HL-60/S4 treated with phorbol 12-myristate 13-acetate at 8.2 ng/mL for 4 days and 3 days (cell line): ENCODE data around the gene INTS1.

Experiments used
- in situ Hi-C: fragments of 300-500 bp; cut with MboI; formaldehyde crosslinking; loops from 2 replicates; pipeline ENCODE4 v1.15.0; 2022; ENCODE audit warnings: low sequenced_read_pairs

The INTS1 gene

GRCh38 chr7:1466524-1467271, 37.5 kb downstream of the INTS1 start:
- in situ Hi-C loops, result no loop called here

- in situ Hi-C loops, result no loop called here
These were observed 39.5 kb downstream of the INTS1 start for GRCh38 chr7:1464694-1465093.

GRCh38 chr7:1463676-1464223, 40.4 kb downstream of the INTS1 start:
- in situ Hi-C loops, result no loop called here

GRCh38 chr7:1461646-1462375, 42.4 kb downstream of the INTS1 start:
- in situ Hi-C loops, result no loop called here

GRCh38 chr7:1460821-1461645, 43.2 kb downstream of the INTS1 start:
- in situ Hi-C loops, result no loop called here

GRCh38 chr7:1459920-1460820, 44.0 kb downstream of the INTS1 start:
- in situ Hi-C loops, result no loop called here

- in situ Hi-C loops, result no loop called here
These were observed 44.7 kb downstream of the INTS1 start for GRCh38 chr7:1459512-1459892.

- in situ Hi-C loops, result no loop called here
These were observed 45.3 kb downstream of the INTS1 start, which contains the start of gene MICALL2 for GRCh38 chr7:1458683-1459511. Gene MICALL2, minus strand, starts transcription at chr7:1459470. Its CDS starts 144 bp downstream, at chr7:1459326.

- in situ Hi-C loops, result no loop called here
These were observed 46.1 kb downstream of the INTS1 start for GRCh38 chr7:1457949-1458682.

- in situ Hi-C loops, result no loop called here
These were observed 46.9 kb downstream of the INTS1 start for GRCh38 chr7:1457059-1457948.

- in situ Hi-C loops, result no loop called here
These were observed 48.2 kb downstream of the INTS1 start for GRCh38 chr7:1455955-1456354.

GRCh38 chr7:1455241-1455939, 48.8 kb downstream of the INTS1 start:
- in situ Hi-C loops, result no loop called here

GRCh38 chr7:1454542-1454941, 49.6 kb downstream of the INTS1 start:
- in situ Hi-C loops, result no loop called here

GRCh38 chr7:1452205-1452604, 52.0 kb downstream of the INTS1 start:
- in situ Hi-C loops, result no loop called here

GRCh38 chr7:1450987-1451386, 53.2 kb downstream of the INTS1 start:
- in situ Hi-C loops, result no loop called here

GRCh38 chr7:1450431-1450830, 53.8 kb downstream of the INTS1 start:
- in situ Hi-C loops, result no loop called here

- in situ Hi-C loops, result no loop called here
These were observed 54.2 kb downstream of the INTS1 start for GRCh38 chr7:1449951-1450350.
